Neutrophil (primary cell): ENCODE measurements around the gene MYNN.

Experiments
- H3K27ac ChIP-seq: fragments of 200-600 bp; sonication (generic); 2 replicates; pipeline ENCODE4 v1.5.1; 2016; ENCODE audit warnings: mild to moderate bottlenecking, moderate library complexity
- H3K27me3 ChIP-seq: fragments of 200-600 bp; sonication (generic); 2 replicates; pipeline ENCODE4 v1.6.0; 2016; ENCODE audit warnings: mild to moderate bottlenecking
- H3K36me3 ChIP-seq: fragments of 200-600 bp; sonication (generic); 2 replicates; pipeline ENCODE4 v1.5.1; 2017
- H3K4me1 ChIP-seq, 2 experiments: fragments of 200-600 bp in 1 of 2; sonication (generic) in 1 of 2; 1 replicate in 1 of 2; 2 replicates in 1 of 2; pipeline versions ENCODE4 v1.5.1 to v1.6.1; 2013 to 2016; ENCODE audit warnings: low read depth in 1 of 2, low read length in 1 of 2, mild to moderate bottlenecking in 1 of 2, moderate library complexity in 1 of 2; ENCODE audit not compliant: control insufficient read depth in 1 of 2, insufficient read depth in 1 of 2
- H3K4me3 ChIP-seq, 2 experiments: fragments of 200-600 bp in 1 of 2; sonication (generic) in 1 of 2; 1 replicate in 1 of 2; 2 replicates in 1 of 2; pipeline ENCODE4 v1.5.1; 2013 to 2016; ENCODE audit warnings: low read depth in 1 of 2, low read length in 1 of 2, mild to moderate bottlenecking in 1 of 2, moderate library complexity in 1 of 2
- H3K9me3 ChIP-seq: fragments of 200-600 bp; sonication (generic); 2 replicates; pipeline ENCODE4 v1.5.1; 2016
- TF ChIP-seq, protein P1 (sequence below): fragments of 200-600 bp; sonication (generic); IDR thresholded peaks from 2 replicates; pipeline ENCODE4 v1.5.1; 2016; ENCODE audit warnings: antibody characterized with exemption

Gene MYNN

DNA sequence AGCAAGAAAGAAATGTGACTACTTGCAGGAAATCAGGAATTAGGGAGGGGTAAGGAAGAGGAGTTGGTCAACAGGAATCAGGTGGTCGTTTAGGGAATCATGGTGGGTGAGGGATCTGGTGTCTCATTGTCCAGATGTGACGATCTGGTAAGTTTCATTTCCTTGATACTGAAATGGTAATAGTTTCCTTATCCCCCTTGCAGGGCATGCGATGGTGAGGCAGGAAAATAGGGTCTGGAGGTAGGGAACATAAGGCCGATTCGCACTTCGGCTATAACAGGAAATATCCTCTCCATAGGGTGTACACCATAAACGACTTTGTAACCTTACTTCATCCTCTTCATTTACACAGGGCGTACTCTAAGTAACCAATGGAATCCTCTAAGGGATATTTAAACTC is 40.1 kb downstream of the MYNN start:
- Histone ChIP-seq H3K4me3 (peak overlapping the region; percentile 61 to 66), H3K27me3 (peaks cover 12% of the 10 kb centered on the region), H3K4me1 (peaks cover 29 to 31% of the 10 kb centered on the region in 2 experiments), H3K9me3 (no peaks in the 10 kb centered on the region), H3K36me3 (no peaks in the 10 kb centered on the region), H3K27ac (no peak overlapping the region)
- TF ChIP-seq, protein P1, sequence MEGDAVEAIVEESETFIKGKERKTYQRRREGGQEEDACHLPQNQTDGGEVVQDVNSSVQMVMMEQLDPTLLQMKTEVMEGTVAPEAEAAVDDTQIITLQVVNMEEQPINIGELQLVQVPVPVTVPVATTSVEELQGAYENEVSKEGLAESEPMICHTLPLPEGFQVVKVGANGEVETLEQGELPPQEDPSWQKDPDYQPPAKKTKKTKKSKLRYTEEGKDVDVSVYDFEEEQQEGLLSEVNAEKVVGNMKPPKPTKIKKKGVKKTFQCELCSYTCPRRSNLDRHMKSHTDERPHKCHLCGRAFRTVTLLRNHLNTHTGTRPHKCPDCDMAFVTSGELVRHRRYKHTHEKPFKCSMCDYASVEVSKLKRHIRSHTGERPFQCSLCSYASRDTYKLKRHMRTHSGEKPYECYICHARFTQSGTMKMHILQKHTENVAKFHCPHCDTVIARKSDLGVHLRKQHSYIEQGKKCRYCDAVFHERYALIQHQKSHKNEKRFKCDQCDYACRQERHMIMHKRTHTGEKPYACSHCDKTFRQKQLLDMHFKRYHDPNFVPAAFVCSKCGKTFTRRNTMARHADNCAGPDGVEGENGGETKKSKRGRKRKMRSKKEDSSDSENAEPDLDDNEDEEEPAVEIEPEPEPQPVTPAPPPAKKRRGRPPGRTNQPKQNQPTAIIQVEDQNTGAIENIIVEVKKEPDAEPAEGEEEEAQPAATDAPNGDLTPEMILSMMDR: no peak

DNA sequence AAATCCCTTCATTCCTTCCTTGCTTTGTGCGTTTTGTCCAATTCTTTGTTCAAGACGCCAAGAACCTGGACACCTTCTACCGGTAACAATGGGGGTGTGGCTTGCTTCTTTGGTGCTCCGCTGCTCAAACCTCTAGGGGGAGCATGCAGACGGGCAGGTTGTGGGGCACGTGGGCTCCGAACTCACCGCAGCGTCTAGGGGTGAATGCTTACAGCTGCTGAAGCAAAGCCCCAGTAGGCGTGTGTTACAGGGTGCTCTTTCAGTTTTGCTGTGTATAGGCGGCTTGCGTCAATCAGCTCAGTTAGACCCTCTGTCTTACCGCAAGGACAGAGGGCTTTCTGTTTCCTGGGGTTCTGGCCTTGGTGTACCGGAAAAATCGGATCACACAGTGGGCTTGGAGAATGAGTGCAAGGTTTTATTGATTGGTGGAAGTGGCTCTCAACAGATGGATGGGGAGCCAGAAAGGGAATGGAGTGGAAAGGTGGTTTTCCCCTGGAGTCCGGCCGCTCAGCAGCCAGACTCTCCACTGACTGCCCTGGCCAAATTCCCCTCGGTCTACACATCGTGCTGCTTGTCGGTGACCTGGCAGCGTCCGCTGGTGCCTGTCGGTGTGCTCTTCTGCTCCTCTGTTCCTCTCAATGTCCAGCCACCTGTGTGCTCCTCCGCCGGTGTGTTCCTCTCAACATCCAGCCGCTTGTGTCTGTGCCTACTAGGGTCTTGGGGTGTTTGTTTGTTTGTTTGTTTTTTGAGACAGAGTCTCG is 40.7 kb downstream of the MYNN start:
- Histone ChIP-seq H3K27ac (no peak overlapping the region), H3K27me3 (peaks cover 12% of the 10 kb centered on the region), H3K4me1 (peaks cover 29 to 31% of the 10 kb centered on the region in 2 experiments), H3K4me3 (peak overlapping the region; percentile 61 to 66), H3K9me3 (no peaks in the 10 kb centered on the region), H3K36me3 (no peaks in the 10 kb centered on the region)
- TF ChIP-seq, protein P1: no peak

DNA sequence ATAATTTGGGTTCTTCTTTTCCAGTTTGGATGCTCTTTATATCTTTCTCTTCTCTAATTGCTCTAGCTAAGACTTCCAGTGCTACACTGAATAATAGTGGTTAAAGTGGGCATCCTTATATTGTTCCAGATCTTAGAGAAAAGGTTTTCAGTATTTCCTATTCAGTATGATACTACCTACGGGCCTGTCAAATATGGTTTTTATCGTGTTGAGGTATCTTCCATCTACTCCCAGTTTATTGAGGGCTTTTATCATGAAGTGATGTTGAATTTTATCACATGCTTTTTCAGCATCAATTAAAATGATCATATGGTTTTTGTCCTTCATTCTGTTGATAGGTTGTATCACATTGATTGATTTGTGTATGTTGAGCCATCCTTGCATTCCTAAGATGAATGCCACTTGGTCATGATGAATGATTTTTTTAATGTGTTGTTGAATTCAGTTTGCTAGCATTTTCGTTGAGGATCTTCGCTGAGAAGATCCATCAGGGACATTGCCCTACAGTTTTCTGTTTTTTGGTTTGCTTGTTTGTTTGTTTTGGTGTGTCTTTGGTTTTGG is 42.5 kb downstream of the MYNN start:
- Histone ChIP-seq H3K4me1 (peaks cover 29 to 31% of the 10 kb centered on the region in 2 experiments), H3K36me3 (no peaks in the 10 kb centered on the region), H3K27ac (no peak overlapping the region), H3K4me3 (no peak overlapping the region), H3K27me3 (peaks cover 12% of the 10 kb centered on the region), H3K9me3 (no peaks in the 10 kb centered on the region)
- TF ChIP-seq, protein P1: no peak

DNA sequence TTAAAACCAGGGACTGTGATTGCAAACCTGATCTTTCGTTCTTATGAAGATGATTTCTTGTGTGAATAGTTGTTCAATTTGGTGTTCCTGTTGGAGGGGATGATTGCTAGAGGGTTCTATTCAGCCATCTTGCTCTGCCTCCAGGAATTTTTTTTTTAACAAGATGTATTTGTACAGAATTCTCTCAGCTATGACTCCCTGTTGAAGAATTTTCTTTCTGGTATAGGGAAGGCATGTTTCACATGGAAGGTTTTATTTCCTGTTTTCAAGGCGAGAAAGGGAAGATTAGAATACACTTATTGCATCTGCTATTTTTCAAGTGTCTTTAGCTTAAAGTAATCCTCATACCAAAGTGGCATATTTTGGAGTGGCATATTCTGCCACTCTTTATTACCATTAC is 45.1 kb downstream of the MYNN start:
- no peaks in the 10 kb centered on the region for H3K36me3 ChIP-seq
- H3K9me3 ChIP-seq: no peaks in the 10 kb centered on the region
- H3K4me3 ChIP-seq: no peak overlapping the region
- H3K27me3 ChIP-seq: no peaks in the 10 kb centered on the region
- no peak overlapping the region for H3K27ac ChIP-seq
- TF ChIP-seq, protein P1: no peak
- peaks cover 10% of the 10 kb centered on the region in 2 experiments for H3K4me1 ChIP-seq

DNA sequence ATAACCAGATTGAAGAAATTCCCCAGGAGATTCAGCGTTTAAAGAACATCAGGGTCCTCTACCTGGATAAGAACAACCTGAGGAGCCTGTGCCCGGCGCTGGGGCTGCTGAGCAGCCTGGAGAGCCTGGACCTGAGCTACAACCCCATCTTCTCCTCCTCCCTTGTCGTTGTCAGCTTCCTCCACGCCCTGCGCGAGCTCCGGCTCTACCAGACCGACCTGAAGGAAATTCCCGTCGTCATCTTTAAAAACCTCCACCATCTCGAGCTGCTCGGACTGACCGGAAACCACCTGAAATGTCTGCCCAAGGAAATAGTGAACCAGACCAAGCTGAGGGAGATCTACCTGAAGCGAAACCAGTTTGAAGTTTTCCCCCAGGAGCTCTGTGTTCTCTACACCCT is 48.9 kb downstream of the MYNN start:
- H3K27me3 ChIP-seq: no peaks in the 10 kb centered on the region
- H3K27ac ChIP-seq: no peak overlapping the region
- TF ChIP-seq, protein P1: no peak
- no peaks in the 10 kb centered on the region for H3K4me1 ChIP-seq
- H3K4me3 ChIP-seq: no peak overlapping the region
- H3K9me3 ChIP-seq: no peaks in the 10 kb centered on the region
- H3K36me3 ChIP-seq: no peaks in the 10 kb centered on the region
